GM12892 (cell line): Measurements from ENCODE around the gene KIF2A.

Source experiments
- POLR2A ChIP-seq: IDR thresholded peaks from 2 replicates; pipeline ENCODE4 v1.6.1; 2011; ENCODE audit warnings: low read depth, low read length, control low read depth
- POLR2AphosphoS5 ChIP-seq: IDR thresholded peaks from 2 replicates; pipeline ENCODE4 v1.6.1; 2011; ENCODE audit warnings: low read depth, low read length, control low read depth
- TAF1 ChIP-seq: IDR thresholded peaks from 2 replicates; pipeline ENCODE4 v1.6.1; 2011; ENCODE audit warnings: low read depth, mild to moderate bottlenecking, control low read depth, low read length, borderline replicate concordance

DNA sequence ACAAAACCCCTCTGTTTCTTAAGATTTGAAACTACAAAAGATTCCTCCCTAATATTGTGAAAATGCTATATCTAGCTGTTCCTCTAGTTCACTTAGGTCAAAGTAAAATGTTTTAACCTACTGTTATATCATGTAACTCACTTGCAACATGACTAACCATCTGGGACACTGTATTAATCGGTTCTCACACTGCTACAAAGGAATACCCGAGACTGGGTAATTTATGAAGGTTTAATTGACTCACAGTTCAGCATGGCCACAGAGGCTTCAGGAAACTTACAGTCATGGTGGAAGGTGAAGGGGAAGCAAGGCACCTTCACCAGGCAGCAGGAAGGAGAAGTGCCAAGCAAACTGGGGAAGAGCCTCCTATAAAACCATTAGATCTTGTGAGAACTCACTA, 63.0 kb downstream of the KIF2A start:
- TF ChIP-seq POLR2A (no peak), POLR2AphosphoS5 (no peak), TAF1 (no peak)
